ENCODE results near the gene UBAP1L.
"Not testable (repeated sequence)": the region's sequence is repeated elsewhere in the genome, so short reads cannot be mapped to it uniquely, and the experiment has no call there.

The UBAP1L gene

DNA sequence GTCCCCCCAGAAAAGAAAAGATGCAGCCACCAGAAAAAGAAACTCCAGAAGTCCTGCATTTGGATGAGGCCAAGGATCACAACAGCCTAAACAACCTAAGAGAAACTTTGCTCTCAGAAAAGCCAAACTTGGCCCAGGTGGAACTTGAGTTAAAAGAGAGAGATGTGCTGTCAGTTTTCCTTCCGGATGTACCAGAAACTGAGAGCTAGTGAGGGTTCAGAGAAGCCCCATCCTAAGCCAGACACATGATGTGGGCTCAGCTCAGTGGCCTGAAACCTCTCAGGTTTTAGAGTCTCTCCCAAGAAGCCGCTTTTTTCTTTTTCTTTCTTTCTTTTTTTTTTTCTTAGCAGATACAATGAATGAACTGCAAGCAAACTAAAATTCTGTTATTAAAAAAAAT, 62.0 kb downstream of the UBAP1L start:
- TF ChIP-seq, protein P1, sequence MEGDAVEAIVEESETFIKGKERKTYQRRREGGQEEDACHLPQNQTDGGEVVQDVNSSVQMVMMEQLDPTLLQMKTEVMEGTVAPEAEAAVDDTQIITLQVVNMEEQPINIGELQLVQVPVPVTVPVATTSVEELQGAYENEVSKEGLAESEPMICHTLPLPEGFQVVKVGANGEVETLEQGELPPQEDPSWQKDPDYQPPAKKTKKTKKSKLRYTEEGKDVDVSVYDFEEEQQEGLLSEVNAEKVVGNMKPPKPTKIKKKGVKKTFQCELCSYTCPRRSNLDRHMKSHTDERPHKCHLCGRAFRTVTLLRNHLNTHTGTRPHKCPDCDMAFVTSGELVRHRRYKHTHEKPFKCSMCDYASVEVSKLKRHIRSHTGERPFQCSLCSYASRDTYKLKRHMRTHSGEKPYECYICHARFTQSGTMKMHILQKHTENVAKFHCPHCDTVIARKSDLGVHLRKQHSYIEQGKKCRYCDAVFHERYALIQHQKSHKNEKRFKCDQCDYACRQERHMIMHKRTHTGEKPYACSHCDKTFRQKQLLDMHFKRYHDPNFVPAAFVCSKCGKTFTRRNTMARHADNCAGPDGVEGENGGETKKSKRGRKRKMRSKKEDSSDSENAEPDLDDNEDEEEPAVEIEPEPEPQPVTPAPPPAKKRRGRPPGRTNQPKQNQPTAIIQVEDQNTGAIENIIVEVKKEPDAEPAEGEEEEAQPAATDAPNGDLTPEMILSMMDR (IDR thresholded peaks at IDR 0.05; ENCODE audit: low read depth, low read length, missing control alignments), result no peak
- in situ Hi-C loops (cut with HindIII; ENCODE audit: low pct_ligation_motif_present, low sequenced_read_pairs), result no loop called here
- H3K36me3 ChIP-seq (replicated peaks), result no peaks in the 10 kb centered on the region

DNA sequence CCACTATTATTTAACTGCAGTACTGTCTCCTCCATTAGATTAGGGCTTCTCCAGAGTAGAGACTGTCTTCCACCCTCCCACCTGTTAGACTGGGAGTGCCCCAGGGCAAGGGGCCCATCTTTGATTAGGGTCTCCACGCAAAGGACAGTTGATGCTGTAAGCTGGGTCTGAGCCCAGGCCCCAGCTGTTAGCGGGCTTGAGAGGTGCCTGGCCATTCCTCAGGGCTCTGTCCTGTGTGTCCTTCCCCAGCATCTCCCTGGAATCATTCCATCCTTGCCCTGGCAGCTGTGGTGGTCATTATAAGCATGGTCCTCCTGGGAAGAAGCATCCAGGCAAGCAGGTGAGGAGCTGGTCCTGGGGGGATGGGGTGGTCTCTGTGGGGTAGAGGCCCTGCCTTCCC, 63.7 kb downstream of the UBAP1L start:
- in situ Hi-C loops (cut with HindIII; ENCODE audit: low pct_ligation_motif_present, low sequenced_read_pairs), result no loop called here

More for the DNA sequence above, 62.0 kb downstream of the UBAP1L start:
- no peak for DNase-seq
- no peak overlapping the region for H3K4me3 ChIP-seq (ENCODE audit: low read depth, low read length)
- H3K27ac ChIP-seq, result no peak overlapping the region
- no peaks in the 10 kb centered on the region for H3K27me3 ChIP-seq (replicated peaks)

DNA sequence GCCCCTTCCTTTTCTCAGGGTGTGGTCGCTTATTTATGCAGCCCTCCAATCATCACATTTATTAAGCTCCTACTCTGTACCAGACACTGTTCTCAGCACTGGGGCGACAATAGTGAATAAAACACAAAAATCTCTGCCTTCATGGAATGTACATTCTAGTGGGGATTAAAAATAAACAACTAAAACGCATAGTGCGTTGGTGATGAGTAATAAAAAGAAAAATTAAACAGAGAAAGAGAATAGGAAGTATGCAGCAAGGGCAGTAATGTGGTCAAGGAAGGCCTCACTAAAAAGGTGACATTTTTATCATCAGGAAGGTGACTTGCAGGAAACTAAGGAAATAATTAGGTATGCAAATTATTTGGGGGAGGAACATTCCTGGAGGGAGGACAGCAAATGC, 64.7 kb downstream of the UBAP1L start:
- H3K36me3 ChIP-seq (replicated peaks), result no peaks in the 10 kb centered on the region
- no peaks in the 10 kb centered on the region for H3K27me3 ChIP-seq (replicated peaks)
- H3K27ac ChIP-seq, result no peak overlapping the region
- no peak overlapping the region for H3K4me3 ChIP-seq (ENCODE audit: low read depth, low read length)
- TF ChIP-seq, protein P1 (IDR thresholded peaks at IDR 0.05; ENCODE audit: low read depth, low read length, missing control alignments), result no peak
- in situ Hi-C loops (cut with HindIII; ENCODE audit: low pct_ligation_motif_present, low sequenced_read_pairs), result no loop called here
- no peak for DNase-seq

More for the DNA sequence above, 63.7 kb downstream of the UBAP1L start:
- Histone ChIP-seq H3K4me3 (ENCODE audit: low read depth, low read length) (no peak overlapping the region), H3K27me3 (replicated peaks) (no peaks in the 10 kb centered on the region), H3K27ac (no peak overlapping the region), H3K36me3 (replicated peaks) (no peaks in the 10 kb centered on the region)
- no peak for DNase-seq
- TF ChIP-seq, protein P1 (IDR thresholded peaks at IDR 0.05; ENCODE audit: low read depth, low read length, missing control alignments), result no peak

- in situ Hi-C loops (cut with HindIII; ENCODE audit: low pct_ligation_motif_present, low sequenced_read_pairs), result no loop called here
- no peaks in the 10 kb centered on the region for H3K27me3 ChIP-seq (replicated peaks)
- peak; percentile 93 for DNase-seq
- peak overlapping the region; percentile 50 for H3K4me3 ChIP-seq (ENCODE audit: low read depth, low read length)
- H3K36me3 ChIP-seq (replicated peaks), result no peaks in the 10 kb centered on the region
- TF ChIP-seq, protein P1 (IDR thresholded peaks at IDR 0.05; ENCODE audit: low read depth, low read length, missing control alignments), result no peak
- H3K27ac ChIP-seq, result no peak overlapping the region
Measured at GRCh38 chr15:65049418-65049840, 65.6 kb downstream of the UBAP1L start.

DNA sequence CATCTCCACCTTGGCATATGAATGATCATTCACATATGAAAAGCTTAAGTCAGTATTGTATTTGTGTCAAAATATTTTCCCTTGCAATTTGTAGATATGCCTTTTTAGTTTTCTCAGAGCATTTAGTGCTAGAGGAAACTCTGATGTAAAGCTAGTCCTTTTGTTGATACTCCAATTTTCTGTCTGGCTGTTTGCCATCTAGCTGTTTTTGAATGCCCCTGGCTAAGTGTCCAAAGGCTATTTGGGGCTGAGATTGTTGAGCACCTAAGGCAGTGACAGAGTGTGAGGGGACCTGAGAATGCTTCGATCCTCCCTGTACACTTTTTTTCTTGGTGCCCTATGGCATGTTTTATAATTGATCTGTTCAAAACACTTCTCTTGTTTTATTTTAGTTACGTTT, 66.8 kb downstream of the UBAP1L start:
- Histone ChIP-seq H3K27me3 (replicated peaks) (no peaks in the 10 kb centered on the region), H3K27ac (no peak overlapping the region), H3K36me3 (replicated peaks) (no peaks in the 10 kb centered on the region), H3K4me3 (ENCODE audit: low read depth, low read length) (no peak overlapping the region)
- in situ Hi-C loops (cut with HindIII; ENCODE audit: low pct_ligation_motif_present, low sequenced_read_pairs), result no loop called here
- DNase-seq, result no peak
- TF ChIP-seq, protein P1 (IDR thresholded peaks at IDR 0.05; ENCODE audit: low read depth, low read length, missing control alignments), result no peak

GRCh38 chr15:65044724-65045481, 70.1 kb downstream of the UBAP1L start, which contains the start of gene SLC51B:
Gene SLC51B, plus strand, starts transcription at chr15:65045387. Its CDS starts 4,618 bp downstream, at chr15:65050005.
- TF ChIP-seq, protein P1 (IDR thresholded peaks at IDR 0.05; ENCODE audit: low read depth, low read length, missing control alignments), result no peak
- H3K36me3 ChIP-seq (replicated peaks), result no peaks in the 10 kb centered on the region
- in situ Hi-C loops (cut with HindIII; ENCODE audit: low pct_ligation_motif_present, low sequenced_read_pairs), result no loop called here
- DNase-seq, result no peak
- no peak within 1 kb of the TSS for H3K4me3 ChIP-seq (ENCODE audit: low read depth, low read length)
- no peaks in the 10 kb centered on the region for H3K27me3 ChIP-seq (replicated peaks)
- H3K27ac ChIP-seq, result no peak within 1 kb of the TSS

DNA sequence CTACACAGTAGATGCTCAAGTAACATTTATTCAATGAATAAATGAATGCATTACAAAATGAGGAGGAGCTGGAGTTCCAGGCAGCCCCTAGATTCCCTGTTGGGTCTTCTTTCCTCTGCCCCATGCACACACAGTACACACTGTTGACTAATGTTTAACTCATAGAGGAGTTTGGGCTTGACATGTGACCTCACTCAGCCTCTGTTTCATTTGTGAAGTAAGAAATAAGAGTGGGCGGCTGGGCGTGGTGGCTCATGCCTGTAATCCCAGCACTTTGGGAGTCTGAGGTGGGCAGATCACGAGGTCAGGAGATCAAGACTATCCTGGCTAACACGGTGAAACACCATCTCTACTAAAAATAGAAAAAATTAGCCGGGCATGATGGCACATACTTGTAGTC, 70.8 kb downstream of the UBAP1L start:
- H3K36me3 ChIP-seq (replicated peaks); H3K27ac ChIP-seq; H3K27me3 ChIP-seq (replicated peaks); in situ Hi-C loops (cut with HindIII; ENCODE audit: low pct_ligation_motif_present, low sequenced_read_pairs); H3K4me3 ChIP-seq (ENCODE audit: low read depth, low read length): not testable (repeated sequence)
- peak; percentile 65 for DNase-seq

Measured in brain microvascular endothelial cell (primary cell).